NK-92 (cell line): ENCODE results near the gene COL23A1.
"Not testable (repeated sequence)": the region's sequence is repeated elsewhere in the genome, so short reads cannot be mapped to it uniquely, and the experiment has no call there.

Experiments used
- DNase-seq: peaks from one replicate; lab custom pipeline; 2025; ENCODE audit not compliant: unreplicated experiment; lab: John Stamatoyannopoulos, UW

COL23A1 gene

DNA sequence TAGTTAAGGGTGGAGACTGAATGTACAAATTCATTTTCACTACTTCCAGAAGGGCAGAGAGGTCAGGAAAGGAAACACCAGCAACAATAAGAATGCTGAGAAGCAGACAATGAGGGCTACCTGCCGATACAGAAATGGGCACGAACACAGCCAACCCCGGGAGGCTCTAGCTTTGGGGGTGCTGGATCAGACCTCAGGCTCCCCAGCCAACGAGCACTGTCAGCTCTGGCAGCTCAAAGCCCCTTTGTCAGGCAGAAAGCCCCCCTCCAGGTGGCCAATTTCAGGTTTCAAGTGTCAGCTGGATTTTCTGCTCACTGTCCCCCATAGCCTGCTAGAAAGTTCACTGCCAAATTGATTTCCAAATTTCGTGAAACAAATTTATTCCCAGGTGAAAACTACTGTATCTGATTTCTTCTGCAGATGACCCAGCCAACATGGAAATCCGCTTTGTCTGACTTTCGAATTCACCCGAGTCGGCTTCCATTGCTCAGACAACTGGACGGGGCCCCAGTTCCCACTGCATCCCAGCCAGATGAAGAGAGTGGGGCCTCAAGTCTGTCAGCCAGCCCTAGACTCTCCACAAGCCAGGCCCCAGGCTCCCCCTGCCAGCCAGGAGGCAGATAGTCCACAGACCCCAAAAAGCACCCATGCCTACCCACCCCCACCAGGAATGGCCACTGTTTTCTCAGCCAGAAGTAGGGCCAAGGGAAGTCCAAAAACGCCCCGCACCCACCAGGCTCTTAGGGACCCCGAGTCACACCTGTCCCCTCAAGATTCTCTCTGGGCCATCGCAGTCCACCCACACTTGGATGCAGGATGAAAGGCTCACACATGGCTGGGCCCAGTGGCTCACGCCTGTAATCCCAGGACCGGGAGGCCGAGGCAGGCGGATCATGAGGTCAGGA, 261.1 kb downstream of the COL23A1 start:
- no peak for DNase-seq

DNA sequence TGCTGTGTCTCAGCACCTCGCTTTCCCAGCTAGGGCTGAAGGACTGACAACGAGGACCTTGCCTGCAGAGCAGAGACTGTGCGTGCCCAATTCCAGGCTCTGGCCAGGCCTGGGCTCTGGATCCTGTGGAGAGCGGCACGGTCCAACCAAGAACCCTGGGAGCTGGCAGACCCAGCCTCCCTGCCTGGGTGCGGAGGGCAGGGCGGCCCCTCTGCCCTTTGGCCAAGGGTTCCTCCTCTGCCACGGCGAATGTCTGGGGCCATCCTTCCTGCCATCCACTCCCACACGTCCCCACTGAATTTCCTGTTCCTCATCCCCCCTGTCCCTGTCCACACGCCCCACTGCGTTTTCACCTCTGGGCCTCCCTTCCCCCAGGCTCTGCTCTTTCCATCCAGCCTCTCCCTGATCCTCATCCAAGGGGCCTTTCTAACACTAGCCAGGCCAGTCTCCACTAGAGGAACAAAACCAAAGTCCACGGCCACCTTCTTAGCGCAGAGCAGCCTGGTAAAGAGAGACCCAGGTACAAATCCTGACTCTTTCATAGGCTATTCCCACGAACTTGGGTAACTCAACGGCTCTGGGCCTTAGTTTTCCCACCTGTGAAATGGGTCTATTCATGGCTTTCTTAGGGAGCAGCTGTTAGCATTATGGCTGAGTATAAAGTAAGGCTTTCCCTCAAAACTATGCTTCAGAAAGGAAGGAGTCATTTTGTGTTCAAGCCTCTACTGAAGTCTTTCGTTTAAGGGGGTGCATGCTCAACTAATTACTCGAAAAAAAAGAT, 262.1 kb downstream of the COL23A1 start:
- DNase-seq = no peak

GRCh38 chr5:178327446-178327845, 262.7 kb downstream of the COL23A1 start:
- DNase-seq = no peak

GRCh38 chr5:178326374-178326715, 263.8 kb downstream of the COL23A1 start:
- no peak for DNase-seq

- DNase-seq = no peak
Observed at GRCh38 chr5:178325679-178326373, 264.4 kb downstream of the COL23A1 start.

DNA sequence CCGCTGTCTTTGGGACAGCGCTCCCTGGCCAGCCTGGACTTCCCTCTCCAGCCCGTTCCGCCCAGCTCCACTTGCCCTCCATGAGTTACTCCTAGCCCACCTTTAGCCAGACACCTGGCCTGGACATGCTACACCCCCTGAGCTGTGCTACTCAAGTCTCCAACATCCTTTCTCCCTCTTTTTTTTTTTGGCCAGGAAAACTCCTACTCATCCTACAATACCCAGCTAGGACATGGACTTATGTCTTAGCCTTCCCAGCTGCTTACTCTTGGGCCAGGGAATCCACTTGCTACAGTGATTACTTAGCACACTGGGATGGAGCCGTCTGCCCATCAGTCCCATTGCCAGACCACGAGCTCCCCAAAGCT, 264.9 kb downstream of the COL23A1 start:
- DNase-seq = no peak

- no peak for DNase-seq
Observed at GRCh38 chr5:178324481-178325310, 265.5 kb downstream of the COL23A1 start.

DNA sequence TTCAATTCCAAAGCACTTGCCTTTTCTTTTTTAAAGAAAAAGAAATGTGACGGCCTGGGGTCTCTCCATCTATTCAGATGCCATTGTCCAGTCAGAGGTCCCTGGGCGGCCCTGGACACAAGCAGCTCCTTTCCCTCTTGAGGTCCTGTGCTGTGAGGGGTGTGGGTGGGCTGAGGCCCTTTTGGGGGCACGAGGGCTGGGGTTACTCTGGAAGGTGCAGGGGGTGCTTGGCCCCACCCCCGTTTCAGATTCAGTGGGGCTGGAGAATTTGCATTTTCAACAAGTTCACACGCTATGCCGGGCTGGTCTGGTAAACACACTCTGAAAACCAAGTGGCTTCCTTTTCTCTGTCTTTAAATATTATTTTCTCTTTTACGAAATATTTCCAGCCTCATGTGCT, 266.2 kb downstream of the COL23A1 start:
- DNase-seq = no peak

- no peak for DNase-seq
Observed at GRCh38 chr5:178323541-178323865, 266.7 kb downstream of the COL23A1 start.

DNA sequence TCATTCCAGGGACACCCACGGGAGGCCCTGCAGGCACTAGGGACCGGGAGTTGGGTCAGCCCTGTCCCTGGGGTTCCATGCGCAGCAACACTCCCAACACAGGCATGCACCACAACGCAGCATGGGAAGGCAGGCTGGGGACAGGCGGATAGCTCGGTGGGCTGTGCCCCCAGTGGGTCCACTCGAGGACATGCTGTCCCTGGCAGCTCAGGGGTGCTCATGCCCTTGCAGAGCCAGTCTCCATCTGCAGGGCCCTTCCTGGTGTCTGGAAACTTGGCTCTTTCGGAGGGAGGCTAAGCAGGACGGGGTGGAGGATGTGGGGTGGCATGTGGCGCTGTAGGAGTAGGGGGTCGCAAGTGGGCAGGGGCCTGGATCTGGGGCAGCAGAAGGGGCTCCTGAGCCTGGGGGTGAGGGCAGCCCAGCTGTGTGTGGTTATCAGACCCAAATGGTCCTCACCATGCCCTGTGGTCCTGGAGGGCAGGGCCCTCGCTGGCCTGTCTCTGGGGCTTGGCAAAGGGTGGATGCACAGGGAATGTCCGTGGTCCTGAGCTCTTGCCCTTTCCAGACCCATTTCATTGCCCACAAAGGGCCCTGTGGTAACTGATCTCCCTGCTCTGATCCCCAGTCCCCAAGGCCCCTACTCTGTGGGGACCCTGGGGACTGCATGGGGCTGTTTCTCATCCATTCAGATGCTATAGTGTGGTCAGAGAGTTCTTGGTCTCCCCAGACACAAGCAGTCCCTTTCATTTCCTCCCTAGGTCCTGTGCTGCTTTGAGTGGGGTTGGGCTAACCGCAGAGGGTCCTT, 267.3 kb downstream of the COL23A1 start:
- no peak for DNase-seq

- no peak for DNase-seq
Observed at GRCh38 chr5:178320281-178320855, 269.8 kb downstream of the COL23A1 start.

DNA sequence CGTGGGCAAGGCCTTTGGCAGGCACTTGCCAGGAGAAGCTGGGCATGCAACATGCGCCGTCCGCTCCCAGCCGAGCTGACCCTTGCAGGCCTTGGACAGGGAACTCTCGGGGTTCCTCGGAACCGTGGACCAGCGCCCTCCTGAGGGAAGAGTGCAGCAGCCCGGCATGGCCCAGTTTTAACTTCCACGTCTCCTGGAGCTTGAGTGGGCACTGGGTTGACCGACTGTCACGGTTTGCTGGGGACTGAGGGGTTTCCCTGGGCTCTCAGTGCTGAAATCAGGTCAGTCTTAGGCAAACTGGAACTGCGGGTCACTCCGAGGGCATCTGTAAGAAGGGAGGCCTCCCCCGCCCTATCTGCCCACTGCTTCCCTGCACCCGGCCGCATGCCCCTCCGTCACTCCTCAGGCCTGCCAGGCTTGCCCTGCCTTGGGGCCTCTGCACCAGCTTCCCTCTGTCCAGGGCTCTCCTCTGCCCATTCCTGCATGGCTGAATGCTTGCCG, 270.6 kb downstream of the COL23A1 start:
- no peak for DNase-seq

DNA sequence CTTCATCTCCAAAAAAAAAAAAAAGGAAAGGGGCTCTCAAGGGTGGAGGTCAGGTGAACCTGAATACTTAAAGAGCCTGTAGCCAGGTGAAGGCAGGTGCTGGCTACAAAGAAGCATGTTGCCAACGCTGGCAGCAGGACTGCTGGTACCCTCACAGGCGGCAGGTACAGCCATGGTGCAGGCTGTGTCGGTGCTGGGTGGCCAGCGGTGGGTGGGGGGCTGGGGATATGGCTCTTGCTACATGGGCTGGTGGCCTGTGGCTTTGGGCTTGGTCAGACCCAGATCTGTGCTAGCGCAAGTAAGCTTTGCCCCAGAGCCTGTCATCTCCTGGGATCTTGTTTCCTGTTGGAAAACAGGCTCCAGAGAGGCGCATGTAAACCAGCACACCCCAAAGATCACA, 271.3 kb downstream of the COL23A1 start:
- no peak for DNase-seq

DNA sequence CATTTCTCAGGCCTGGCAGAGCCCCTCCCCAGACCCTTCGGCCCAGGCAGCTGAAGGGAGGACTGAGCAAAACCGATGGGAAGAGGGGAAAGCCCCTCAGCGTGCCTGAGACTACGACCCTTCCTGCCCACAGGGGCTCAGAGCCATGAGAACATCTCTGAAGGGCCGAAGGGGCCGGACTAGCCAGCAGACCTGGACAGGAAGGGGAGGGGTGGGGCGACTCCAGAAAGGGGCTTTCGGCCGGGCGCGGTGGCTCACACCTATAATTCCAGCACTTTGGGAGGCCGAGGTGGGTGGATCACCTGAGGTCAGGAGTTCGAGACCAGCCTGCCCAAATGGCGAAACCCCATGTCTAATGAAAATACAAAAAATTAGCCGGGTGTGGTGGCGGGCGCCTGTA, 271.8 kb downstream of the COL23A1 start:
- DNase-seq = no peak

DNA sequence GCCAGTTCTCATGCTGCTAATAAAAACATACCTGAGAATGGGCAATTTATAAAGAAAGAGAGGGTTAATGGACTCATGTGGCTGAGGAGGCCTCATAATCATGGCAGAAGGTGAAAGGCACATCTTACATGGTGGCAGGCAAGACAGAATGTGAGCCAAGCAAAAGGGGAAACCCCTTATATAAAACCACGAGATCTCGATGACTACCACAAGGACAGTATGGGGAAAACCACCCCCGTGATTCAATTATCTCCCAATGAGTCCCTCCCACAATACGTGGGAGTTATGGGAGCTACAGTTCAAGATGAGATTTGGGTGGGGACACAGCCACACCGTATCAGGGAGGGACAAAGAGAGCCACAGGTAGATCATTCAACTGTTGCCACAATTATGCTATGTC, 272.5 kb downstream of the COL23A1 start:
- not testable (repeated sequence) for DNase-seq

GRCh38 chr5:178314961-178315820, 275.0 kb downstream of the COL23A1 start:
- no peak for DNase-seq

- no peak for DNase-seq
Observed at GRCh38 chr5:178314061-178314660, 276.0 kb downstream of the COL23A1 start.

DNA sequence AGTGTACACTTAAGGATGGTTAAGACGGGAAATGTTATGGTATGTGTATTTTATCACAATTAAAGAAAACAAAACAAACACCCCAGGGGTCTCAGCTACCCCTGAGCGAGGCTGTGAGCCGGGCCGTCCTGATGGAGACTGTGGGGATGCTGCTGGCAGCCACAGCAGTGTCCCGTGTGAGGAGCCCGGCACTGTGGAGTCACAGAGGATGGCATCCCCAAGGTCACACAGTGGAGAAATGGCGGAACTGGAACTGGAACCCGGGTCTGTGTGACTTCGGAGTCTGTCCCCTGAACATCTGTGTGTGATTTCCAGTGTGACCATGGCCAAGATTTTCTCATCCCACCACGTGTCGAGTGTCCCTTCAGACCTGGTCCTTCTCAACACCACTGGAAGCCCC, 276.9 kb downstream of the COL23A1 start:
- no peak for DNase-seq
